ENCODE measurements around the gene NUDT8. TPM values are rescaled to one million over a fixed set of nuclear protein-coding genes. Genes with fewer than 3 reads are reported as not detected.
A peak's percentile ranks its signal among the peaks of the same experiment; 100 is the strongest.

The NUDT8 gene
- total RNA-seq, 6 experiments from 2014 or later: 12.7 to 31.4 (median 18.3) TPM

DNA sequence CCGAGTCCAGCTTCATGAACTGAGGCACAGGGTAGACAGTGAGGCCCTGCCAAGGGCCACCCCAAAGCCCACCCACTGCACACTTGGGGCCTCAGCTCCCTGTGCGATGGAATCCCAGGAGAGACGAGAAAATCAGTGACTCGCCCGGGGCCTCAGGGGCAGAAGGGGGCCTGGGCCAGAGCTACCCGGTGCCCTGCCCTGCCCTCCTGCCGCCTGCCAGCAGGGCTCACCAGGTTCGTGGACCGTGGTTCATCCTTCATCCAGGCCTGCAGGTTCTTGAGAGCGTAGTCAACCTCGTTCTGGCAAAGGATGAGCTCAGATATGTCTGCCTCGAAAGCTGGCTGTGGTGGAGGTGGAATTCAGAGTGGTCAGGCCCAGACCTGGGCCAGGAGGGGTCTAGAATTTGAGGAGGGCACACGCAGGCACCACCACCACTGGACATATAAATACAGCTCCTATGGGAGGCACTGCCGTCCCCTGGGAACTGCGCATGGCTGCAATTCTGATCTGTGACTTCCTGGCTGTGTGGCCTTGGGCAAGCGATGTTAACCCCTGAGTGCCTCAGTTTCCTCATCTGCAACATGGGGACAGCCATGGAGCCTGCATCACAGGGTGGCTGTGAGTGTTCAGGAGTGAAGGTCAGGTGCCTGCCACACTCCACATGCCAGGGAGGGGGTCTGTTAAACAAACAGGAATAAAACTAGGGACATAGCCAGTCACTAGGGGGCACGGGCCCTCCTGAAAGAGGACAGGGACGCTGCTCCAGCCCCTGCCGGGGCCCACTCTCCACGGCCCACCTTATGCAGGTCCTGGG lies 37.1 kb upstream of the NUDT8 start:
- ATAC-seq (no peak), DNase-seq (no peak)
- intact Hi-C loops (cut with DNase I): no loop called here
- H3K9me3 ChIP-seq: no peaks in the 10 kb centered on the region
- WGBS (ENCODE audit: insufficient coverage, low coverage, low lambda C conversion rate, missing lambda C conversion rate): no CpG with 5 or more reads among the region's 20 CpGs
- no peaks in the 10 kb centered on the region for H3K36me3 ChIP-seq
- H3K27me3 ChIP-seq: no peaks in the 10 kb centered on the region
- H3K4me1 ChIP-seq: no peaks in the 10 kb centered on the region
- no peak overlapping the region for H3K27ac ChIP-seq
- TF ChIP-seq POLR2A (IDR thresholded peaks at IDR 0.05) (no peak), CTCF (IDR thresholded peaks at IDR 0.05) (no peak)
- H3K4me3 ChIP-seq: no peak overlapping the region

- no peak overlapping the region for H3K27ac ChIP-seq
- DNase-seq: no peak
- no peaks in the 10 kb centered on the region for H3K36me3 ChIP-seq
- no CpG with 5 or more reads among the region's 11 CpGs for WGBS (ENCODE audit: insufficient coverage, low coverage, low lambda C conversion rate, missing lambda C conversion rate)
- intact Hi-C loops (cut with DNase I): no loop called here
- H3K4me1 ChIP-seq: no peaks in the 10 kb centered on the region
- no peaks in the 10 kb centered on the region for H3K27me3 ChIP-seq
- no peak for ATAC-seq
- TF ChIP-seq CTCF (IDR thresholded peaks at IDR 0.05) (no peak), POLR2A (IDR thresholded peaks at IDR 0.05) (no peak)
- no peak overlapping the region for H3K4me3 ChIP-seq
- H3K9me3 ChIP-seq: no peaks in the 10 kb centered on the region
Measured at GRCh38 chr11:67666303-67666645, 36.5 kb upstream of the NUDT8 start.

DNA sequence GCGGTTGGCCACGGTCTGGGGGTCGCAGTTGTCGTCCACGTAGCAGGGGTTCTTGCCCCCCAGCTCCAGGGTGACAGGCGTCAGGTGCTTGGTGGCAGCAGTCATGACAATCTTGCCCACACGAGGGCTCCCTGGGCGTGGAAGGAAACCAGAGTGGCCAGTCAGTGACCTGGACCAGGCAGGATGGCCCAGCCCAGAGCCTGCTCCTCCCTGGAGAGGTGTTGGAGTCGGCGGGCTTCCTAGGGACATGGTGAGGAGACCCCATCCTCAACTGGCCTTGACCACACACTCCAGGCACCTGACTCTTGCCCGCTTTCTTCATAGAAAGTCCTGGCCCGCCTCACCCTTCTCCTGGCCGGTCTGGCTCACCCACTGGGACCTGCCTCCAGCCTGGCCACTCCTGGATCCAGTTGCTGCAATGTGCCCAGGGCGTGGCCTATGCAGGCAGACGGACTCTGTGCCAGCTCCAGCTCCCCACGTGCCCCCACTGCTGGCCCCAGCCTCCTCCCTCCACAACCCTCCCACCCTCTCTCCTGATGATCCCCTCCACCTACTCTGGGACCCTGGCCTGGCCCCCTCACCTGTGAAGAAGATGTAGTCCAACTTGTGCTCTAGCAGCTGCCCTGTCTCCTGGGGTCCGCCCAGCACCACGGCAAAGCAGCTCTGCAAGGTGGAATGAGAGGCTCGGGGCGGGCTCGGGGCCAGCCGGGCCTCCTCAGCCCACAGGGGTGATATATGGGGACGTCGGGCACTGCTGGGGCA lies 36.0 kb upstream of the NUDT8 start:
- TF ChIP-seq POLR2A (IDR thresholded peaks at IDR 0.05) (no peak), CTCF (IDR thresholded peaks at IDR 0.05) (peak in 3 of 4 donors; percentile 13 to 35 (median 16))
- Histone ChIP-seq H3K36me3 (no peaks in the 10 kb centered on the region), H3K27me3 (no peaks in the 10 kb centered on the region), H3K4me3 (no peak overlapping the region), H3K9me3 (no peaks in the 10 kb centered on the region), H3K4me1 (no peaks in the 10 kb centered on the region), H3K27ac (no peak overlapping the region)
- DNase-seq (peak in 1 of 3 donors; percentile 59), ATAC-seq (peak; percentile 47 to 84 (median 72))
- intact Hi-C loops (cut with DNase I): no loop called here
- WGBS (ENCODE audit: insufficient coverage, low coverage, low lambda C conversion rate, missing lambda C conversion rate): 39% methylated on average over 8 of the region's 24 CpGs

- Histone ChIP-seq H3K9me3 (no peaks in the 10 kb centered on the region), H3K27ac (no peak overlapping the region), H3K27me3 (no peaks in the 10 kb centered on the region), H3K4me1 (no peaks in the 10 kb centered on the region), H3K4me3 (no peak overlapping the region), H3K36me3 (no peaks in the 10 kb centered on the region)
- intact Hi-C loops (cut with DNase I): no loop called here
- ATAC-seq (no peak), DNase-seq (no peak)
- 35% methylated on average over 4 of the region's 33 CpGs for WGBS (ENCODE audit: insufficient coverage, low coverage, low lambda C conversion rate, missing lambda C conversion rate)
- TF ChIP-seq CTCF (IDR thresholded peaks at IDR 0.05) (no peak), POLR2A (IDR thresholded peaks at IDR 0.05) (no peak)
Measured at GRCh38 chr11:67664696-67665540, 35.2 kb upstream of the NUDT8 start.
